ENCODE results near the gene METTL26.

Gene METTL26

DNA sequence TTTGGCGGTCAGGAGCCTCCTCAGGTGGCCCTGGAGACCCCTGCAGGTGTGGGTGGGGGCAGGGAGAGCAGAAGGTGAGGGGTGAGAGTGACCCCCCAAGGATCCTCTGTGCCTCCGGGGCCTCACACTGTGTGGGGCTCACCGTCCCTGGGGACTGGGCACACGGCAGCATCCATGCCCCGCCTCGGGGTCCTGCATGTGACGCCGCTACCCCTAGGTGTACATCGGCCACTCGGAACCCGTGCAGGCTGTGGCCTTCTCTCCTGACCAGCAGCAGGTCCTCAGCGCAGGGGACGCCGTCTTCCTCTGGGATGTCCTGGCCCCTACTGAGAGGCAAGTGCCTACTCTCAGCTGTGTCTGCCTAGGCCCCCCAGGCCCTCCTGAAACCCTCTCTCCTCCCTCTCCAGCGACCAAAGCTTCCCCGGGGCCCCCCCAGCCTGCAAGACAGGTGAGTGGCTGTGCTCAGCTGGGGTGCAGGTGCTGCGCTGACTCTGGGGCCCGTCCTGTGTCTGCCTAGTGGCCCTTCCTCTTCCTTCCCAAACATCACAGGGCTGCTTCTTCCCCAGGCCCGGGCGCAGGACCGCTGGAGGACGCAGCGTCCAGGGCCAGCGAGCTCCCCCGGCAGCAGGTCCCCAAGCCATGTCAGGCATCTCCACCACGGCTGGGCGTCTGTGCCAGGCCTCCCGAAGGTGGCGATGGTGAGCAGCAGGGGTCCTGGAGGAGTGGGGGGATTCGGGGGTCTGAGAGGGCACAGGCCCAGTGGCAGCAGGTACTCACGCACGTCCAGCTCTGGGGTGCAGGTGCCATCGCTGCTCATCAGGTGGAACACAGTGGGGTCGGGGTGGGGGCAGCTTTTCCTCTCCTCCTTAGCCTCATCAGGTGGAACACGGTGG lies 22.8 kb upstream of the METTL26 start:
- DNase-seq, result no peak

DNA sequence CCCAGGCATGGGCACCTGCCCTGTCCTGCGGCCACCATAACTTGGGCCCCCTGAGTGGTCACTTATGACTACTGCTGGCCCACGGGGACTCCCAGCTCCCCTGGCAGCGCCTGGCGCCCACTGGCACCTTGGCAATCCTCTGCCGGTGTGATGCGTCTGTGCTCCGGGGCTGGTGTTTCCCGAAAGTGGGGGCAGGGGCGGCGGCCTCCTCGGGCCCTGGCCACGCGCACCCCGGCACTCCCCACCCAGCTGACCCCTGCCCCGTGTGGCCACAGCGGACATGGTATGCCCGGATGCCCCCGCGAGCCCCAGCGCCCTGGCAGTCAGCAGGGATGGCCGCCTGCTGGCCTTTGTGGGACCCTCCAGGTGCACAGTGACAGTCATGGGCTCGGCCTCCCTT lies 21.4 kb upstream of the METTL26 start:
- no peak for DNase-seq

DNA sequence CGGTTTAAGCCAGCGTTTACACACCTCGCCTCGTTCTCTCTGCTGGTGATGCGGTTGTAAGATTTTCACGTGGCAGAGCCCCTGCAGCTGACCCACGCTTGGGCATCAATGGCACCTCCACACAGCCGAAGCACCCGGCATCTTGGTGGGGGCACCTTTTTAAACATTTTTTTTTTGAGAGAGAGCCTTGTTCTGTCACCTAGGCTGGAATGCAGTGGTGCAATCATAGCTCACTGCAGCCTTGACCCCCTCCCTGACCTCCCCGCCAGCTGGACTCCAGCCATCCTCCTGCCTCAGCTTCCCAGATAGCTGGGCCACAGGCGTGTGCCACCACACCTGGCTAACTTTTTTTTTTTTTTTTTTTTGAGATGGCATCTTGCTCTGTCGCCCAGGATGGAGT lies 17.9 kb upstream of the METTL26 start:
- no peak for DNase-seq

DNA sequence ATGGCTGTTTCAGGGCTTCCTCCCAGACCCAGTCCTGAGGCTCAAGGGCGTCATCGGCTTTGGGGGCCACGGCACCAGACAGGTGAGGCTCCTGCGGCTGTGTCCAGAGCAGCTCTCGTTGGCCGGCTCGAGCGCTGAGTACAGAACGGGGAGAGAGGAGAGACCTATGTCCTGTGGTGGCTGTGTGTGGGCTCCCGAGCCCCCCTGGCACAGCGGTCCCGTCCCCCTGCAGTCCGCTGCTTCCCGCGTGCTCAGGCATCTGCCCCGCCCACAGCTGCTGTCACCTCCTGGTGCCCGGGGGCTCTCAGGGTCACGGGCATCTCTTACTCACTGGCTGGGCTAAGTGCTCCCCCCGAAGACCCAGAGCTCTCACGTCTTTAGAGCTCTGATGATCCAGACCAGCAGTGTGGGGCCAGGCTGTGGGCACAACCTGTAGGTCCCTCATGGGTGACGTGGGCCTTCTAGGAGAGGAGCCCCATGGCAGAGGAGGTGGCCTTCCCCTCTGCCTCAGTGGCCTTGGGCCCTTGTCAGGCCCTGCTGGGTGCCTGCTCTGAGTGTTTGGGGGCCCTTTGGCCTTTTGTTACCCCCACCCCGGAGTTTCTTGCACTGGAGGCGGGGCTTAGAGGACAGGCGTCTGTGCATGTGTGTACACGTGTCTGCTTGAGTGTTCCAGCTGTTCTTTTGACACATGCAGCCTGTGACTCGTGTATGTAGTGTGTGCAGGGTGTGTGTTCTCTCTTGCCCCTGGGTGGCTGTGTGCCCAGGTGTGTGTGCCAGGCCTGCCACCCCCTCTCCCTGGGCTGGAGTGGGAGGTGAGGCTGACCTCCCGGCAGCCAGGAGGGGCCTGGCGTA lies 16.6 kb upstream of the METTL26 start:
- no peak for DNase-seq

DNA sequence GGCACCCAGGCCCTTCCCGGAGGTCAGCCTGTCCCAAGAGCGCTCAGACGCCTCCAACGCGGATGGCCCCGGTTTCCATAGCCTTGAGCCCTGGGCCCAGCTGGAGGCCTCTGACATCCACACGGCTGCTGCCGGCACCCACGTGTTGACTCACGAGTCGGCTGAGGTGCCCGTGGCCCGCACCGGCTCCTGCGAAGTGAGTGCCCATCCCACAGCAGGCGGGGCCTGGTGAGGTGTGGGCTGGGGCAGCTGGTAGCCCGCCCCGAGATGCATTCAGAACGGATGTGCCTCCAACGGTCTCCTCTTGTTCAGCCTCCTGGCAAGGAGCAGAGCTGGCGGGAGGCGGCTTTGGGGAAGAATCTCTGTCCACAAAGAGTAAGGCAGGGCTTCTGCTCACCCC lies 15.7 kb upstream of the METTL26 start:
- no peak for DNase-seq

DNA sequence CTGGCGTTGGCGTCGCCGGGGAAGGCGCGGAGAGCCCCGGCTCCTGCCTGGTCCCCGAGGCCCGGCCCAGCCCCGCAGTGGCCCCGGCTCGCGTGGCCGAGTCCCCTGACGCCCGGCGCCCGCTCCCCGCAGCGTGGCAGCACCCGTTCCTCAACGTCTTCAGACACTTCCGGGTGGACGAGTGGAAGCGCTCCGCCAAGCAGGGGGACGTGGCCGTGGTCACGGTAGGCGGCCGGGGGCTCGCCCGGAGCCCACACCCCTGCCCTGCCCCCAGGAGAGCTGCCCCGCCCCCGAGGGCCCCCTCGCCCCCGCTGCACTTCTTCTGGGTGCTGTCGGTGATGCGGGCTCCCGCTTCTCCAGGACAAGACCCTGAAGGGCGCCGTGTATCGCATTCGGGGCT lies 13.5 kb upstream of the METTL26 start:
- no peak for DNase-seq

DNA sequence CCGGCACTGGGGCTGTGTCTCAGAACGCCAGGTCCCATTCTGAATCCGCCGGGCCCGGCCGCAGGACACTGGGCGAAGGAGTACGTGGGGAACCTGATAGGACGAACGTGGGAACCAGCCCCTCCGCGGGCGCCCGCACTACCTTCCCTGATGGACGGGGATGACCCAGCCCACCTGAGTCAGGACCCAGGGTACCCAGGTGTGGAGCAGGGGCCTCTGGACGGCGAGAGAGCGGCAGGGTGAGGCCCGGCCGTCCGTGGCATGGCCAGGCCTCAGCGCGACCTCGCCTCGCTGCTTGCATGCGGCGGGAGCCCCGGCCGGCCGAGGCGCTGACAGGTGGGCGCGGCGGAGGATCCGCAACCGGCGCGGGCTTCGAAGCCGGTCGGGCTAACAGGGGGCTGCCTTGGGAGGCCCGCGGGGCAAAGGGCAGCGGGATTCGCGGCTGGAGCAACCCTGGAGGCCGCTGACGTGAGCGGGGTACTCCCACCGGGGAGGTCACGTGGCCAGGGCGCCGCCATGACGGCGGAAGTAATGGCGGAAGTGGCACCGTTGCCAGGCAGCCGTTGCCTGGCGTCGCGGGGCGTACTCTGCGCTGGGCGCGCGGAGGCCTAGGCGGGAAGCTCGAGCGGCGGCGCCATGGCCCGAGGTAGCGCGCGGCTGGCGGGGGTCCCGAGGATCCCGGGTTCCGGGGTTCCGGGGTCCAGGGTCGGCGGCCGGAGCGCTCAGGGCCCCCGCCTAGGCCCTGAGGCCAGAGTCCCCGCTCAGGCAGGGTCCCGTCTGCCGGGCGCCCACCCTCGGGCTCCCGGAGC lies 12.9 kb upstream of the METTL26 start, which contains the start of gene WDR90:
Gene WDR90 (plus strand): TSS at position 585 of the 809 bp plus-strand sequence. CDS start 52 bp downstream, at position 637.
- peak; percentile 70 for DNase-seq

DNA sequence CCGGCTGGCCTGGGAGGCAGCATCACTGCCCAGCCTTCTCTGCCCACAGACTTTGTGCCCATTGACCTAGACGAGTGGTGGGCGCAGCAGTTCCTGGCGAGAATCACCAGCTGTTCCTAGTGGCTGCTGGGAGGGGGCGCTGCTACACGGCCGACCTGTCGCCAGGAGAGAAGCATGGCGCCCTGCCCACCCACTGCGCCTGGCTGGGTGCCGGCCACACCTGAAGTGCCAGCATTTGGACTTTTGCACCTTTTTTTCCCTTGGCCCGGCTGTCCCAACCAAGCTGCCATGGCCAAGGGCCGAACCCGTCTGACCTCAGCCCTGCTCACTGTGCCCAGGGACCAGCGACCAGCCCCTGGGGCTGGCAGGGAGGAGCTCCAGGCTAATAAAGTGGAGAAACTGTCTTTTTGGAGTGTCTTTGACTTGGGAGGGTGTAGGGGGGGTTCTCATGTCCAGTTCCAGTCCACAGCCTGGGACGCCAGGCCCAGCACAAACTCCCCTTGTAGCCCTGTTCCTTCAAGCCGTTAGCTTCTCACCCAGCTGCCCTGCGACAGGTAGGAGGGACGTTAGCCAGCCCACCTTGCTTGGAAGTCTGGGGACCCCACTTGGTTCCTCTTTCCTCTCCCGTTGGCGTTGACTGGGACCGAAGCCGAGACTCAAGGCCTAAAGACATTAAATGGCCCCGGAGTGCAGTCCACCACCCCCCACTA lies 12.1 kb upstream of the METTL26 start:
- peak; percentile 10 for DNase-seq

DNA sequence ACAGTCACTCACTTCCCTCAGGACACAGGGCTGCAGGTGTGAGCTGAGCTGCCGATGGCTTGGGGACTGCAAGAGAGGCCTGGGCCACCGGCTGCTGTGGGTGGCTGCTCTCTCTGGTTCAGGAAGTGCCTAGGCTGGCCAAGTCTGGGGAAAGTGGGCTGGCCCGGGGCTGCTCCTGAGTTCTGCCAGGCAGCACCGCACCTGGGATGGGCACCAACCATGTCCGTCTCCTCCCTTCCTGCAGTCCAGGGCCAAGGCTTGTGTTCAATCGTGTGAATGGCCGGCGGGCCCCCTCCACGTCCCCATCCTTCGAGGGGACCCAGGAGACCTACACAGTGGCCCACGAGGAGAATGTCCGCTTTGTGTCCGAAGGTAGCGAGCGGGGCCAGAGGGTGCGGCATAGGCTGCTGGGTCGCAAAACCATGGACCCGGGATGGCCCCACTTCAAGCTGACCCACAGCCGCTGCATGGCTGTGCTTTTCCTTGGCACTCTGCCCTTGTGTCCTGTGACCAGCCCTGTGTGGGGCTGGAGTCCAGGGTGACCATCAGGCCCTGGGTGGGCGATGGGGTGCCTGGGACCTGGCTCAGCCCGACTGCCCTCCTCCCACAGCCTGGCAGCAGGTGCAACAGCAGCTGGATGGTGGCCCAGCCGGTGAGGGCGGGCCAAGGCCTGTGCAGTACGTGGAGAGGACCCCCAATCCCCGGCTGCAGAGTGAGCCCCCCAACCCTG lies 11.2 kb upstream of the METTL26 start:
- DNase-seq, result no peak

DNA sequence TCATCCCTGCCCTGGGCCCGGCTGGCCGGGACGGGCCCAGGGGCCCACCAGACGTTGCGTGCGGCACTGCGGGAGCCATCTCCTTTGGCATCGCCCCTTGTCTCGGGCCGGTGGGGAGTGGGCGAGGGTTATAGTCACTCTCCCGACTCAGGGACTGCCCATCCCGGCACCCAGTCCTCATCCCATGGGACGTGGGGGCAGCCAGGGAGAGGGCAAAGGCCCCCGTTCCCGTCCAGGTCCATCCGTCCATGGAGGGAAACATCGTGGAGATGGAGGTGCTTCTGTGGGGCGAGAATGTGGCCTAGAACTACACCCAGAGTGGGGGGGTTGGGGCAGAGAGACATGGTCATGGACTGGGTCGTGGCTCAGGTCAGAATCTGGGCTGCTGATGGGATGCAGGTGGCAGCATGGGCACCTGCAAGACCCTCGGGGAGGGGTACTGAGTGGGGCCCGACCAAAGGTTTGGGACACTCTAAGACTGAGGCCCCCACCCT lies 10.6 kb upstream of the METTL26 start:
- DNase-seq, result no peak

DNA sequence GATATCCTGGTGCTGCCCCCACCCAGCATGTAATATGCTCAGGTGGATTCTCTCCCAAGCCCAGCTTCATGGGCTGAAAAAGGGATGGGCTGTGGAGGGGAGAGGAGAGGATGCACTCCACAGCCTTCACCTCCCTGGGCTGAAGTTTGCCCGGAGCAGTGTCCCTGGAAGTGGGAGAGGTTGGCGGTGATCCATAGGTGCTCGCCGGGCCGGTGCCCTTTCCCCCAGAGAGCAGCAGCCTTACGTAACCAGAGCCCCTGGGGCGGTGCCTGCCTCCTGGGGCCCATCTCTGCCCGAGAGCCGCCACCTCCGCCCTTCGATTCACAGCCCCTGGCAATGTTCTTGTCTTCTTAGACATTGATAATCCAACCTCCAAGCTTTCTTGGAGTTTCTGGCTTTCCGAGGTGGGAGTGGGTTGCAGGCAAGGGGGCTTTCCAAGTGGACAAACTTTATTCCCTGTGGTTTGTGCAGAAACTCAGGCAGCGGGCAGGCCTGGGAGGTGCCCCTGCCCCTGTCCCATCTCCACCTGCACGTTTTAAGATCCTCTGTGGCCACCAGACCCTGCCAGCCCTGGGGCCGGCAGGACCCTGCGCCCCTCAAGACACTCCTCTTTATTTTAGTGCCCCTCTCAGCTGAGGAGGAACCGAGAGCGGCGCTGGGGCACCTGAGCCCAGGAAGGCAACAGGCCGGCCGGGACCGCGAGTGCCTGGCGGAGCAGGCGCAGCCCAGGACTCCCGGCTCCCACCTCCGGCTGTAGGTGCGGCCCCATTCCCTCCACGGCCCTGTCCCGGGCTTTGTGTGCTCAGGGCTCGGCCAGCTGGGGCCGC lies 10.0 kb upstream of the METTL26 start:
- DNase-seq, result no peak

DNA sequence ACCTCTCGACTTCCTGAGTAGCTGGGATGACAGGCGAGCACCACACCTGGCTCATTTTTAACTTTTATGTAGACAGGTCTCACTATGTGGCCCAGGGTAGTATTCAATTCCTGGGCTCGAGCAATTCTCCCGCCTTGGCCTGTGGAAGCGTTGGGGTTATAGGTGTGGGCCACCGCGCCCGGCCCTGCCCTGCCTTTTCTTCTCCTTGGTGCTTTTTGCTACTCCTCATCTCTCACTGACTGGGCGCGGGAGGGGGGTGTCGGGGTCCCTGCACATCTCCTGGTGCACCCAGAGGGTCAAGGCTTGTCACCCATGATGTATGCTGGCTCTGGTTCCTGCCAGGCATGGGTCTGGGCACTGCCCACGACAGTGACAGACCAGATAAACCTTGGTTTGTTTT lies 8.5 kb upstream of the METTL26 start:
- DNase-seq, result no peak

DNA sequence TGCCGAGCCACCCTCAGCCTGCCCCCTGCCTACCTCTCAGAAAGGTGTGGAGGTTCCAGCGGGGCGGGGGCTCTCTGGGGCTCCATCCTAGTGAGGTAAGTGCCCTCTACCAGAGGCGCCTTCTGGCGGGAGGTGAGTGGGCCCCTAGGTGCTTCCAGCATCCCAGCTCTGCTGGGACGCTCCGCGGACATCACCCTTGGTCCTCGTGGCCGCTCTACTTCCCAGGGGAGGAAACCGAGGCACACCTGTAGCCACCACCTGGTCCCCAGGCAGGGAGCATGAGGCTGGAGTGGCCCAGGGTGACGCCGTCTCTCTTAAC lies 6.9 kb upstream of the METTL26 start:
- no peak for DNase-seq

DNA sequence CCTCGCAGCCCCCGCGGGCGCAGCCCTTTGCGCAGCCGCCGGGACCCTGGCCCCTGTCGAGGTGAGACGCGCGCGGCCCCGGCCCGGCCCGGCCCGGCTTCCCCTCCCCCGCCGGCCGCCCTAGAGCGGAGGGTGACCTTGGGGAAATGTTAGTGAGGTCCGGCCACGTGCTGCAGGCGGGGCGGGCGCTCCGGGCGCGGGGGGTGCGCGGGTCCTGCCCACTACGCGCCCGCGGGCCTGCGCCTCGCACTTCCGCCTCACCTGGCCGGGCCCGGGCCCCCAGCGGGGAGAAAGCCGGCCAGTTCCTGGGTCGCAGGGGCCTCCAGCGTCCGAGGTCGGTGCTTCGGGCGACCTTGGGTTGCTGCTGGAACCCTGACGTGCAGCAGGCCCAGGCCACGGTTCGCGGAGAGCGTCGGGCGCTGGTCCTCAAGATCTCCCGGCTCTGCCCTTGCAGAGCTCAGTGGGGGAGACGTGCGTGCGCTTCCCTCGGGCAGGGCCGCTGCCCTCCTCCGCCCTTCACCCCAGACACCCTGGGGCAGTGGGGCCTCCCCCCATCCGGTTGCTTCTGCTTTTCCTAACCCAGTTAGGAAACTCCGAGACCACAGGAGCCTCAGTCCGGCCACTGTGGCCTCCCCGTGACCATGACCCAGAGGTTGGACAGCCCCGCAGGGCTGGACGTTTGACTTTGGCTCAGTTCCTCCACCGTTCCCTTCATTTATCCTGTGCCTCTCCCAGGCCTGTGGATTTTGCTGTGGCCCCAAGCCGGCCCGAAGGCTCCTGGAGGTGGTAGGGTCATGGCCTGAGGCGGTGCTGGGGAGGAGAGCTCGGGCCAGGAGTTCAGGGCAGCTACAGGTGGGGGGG lies 6.3 kb upstream of the METTL26 start:
- DNase-seq, result no peak

DNA sequence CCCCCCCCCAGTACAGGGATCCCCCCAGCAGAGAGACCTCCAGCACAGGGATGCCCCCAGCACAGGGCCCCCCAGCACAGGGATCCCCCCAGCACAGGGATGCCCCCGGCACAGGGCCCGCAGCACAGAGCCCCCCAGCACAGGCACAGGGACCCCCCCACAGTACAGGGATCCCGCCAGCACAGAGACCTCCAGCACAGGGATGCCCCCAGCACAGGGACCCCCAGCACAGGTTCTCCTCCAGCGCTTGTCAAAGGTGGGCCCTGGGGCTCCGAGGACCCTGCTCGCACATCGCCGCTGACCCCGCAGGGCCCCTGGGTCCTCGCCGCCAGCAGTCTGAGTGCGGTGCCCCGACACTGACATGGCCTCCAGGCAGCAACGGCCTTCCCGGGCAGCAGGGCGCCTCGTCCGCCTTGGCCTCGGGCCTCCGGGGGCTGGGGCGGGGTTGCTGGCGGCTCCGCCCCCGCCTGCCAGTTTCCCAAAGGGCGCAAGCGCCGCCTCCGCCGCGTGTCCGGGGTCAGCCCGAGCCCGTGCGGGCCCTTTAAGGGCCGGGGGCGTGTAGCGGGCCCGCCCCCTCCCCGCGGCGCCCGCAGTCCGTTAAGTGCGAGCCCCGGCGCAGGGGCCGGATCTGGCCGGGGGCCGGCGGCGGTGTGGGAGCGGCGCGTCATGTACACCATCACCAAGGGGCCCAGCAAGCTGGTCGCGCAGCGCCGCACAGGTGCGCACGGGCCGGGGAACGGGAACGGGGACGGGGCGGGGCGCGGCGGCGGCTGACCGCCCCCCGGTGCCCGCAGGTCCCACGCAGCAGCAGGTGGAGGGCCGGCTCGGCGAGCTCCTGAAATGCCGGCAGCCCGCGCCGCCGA lies 5.5 kb upstream of the METTL26 start, which contains the start of gene MCRIP2:
Gene MCRIP2 (plus strand): TSS at position 503 of the 863 bp plus-strand sequence. CDS start 164 bp downstream, at position 667.
- peak; percentile 57 for DNase-seq

DNA sequence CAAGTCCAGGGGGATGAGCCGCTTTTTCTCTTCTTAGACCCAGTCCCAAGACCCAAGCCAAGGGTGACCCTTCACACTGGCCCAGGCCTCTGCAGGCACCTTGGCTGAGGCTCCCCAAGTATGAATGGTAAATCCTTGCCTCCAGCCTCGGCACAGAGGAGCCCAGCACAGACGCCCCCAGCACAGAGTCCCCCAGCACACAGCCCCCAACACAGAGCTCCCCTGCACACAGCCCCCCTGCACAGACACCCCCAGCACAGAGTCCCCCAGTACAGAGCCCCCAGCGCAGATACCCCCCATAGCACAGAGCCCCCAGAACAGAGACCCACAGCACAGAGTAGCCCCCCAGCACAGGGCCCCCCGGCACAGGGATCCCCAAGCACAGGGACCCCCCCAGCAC lies 4.5 kb upstream of the METTL26 start:
- DNase-seq, result no peak

DNA sequence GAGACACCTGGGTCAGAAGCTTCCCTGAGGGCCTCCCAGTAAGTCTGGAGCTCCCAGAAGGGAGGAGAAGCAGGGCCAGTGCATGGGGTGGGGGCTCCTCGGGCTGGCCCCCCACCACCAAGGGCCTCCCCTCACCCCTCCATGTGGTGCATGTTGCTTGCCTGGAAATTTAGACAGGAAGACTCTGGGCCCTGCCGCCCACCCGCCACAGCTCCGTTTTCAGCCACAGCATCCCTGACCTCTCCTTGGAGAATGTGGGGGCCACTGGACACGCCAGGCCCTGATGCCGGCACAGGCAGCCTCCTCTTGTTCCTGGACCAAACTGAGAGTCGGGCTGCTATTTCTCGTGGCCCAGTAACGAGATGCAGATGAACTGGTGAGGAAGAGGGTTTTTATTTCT lies 2.7 kb upstream of the METTL26 start:
- DNase-seq, result no peak

DNA sequence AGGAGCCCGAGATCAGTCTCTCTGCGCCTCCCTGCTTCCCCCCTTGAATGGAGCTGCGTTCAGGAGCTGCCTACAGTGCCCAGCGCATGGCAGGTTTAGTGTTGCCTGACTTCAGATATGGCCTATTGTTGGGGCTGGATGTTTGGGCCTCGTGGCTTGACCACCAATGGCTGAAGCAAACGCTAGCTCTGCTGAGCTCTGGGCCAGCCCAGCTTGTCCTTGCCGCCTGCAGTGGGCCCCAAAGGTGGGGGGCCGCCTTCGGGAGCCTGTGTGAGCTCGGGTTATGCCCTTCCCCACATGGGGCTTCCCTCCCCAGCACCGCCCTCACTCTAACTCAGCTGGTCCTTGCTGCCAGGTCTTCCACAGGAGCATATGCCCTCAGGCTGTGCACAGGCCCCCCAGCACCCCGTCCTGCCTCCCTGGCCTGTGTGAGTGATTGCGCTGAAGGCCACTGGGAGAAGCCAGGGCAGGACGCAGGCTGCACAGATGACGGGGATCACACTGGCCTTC lies 2.0 kb upstream of the METTL26 start:
- no peak for DNase-seq
